HUES48 (cell line): Measurements from ENCODE around the gene INPP1.
"Not testable (repeated sequence)": the region's sequence is repeated elsewhere in the genome, so short reads cannot be mapped to it uniquely, and the experiment has no call there.

Experiments
- H3K27ac ChIP-seq: one replicate; pipeline ENCODE4 v1.7.0; 2013; ENCODE audit warnings: low read depth, low read length, inconsistent platforms
- H3K27me3 ChIP-seq: 2 replicates; pipeline ENCODE4 v1.6.1; 2013; ENCODE audit warnings: mild to moderate bottlenecking, low read length; ENCODE audit not compliant: control insufficient read depth, insufficient read depth
- H3K36me3 ChIP-seq: 2 replicates; pipeline ENCODE4 v1.6.1; 2013; ENCODE audit warnings: low read length; ENCODE audit not compliant: control insufficient read depth, insufficient read depth
- H3K4me1 ChIP-seq: 2 replicates; pipeline ENCODE4 v1.6.1; 2013; ENCODE audit warnings: mild to moderate bottlenecking, low read length; ENCODE audit not compliant: control insufficient read depth, insufficient read depth
- H3K4me3 ChIP-seq: 2 replicates; pipeline ENCODE4 v1.5.1; 2013; ENCODE audit warnings: mild to moderate bottlenecking, low read depth, low read length
- H3K9ac ChIP-seq: 2 replicates; pipeline ENCODE4 v1.6.1; 2013; ENCODE audit warnings: mild to moderate bottlenecking, low read depth, low read length, moderate library complexity
- H3K9me3 ChIP-seq: 2 replicates; pipeline ENCODE4 v1.6.1; 2013; ENCODE audit warnings: low read length; ENCODE audit not compliant: control insufficient read depth, insufficient read depth

INPP1 gene

DNA sequence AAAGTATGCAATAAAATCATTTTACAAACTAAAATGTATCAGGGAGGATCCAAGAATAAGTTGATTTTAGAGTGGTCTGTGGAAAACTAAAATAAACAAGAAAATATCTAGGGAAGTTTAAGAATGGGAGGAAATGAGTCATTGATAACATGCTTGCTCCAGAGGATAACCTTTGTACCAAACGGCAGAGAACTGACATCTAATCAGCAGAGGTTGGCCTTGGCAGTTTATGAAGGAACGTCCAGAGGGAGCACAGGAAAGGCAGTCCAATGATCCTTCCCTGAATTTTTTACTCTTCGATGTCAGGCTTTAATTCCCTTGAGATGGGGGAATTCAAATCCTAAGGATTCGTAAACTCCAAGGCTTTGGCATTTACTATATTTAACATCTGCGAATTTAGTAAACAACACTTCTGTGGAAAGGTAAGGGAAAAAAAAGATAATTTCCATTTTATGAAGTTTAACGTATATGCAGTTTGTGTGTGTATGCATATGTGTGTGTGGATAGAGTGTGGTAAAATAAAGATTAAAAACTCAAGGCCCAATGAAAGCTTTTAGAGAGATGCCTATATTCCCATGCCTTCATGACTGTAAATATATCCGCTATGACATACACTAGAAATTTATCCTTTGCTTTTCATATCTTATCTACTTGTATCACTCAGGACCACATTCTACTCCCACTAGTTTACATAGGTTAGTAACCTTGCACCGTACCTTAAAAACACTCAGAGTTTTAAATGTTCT is 8.7 kb upstream of the INPP1 start:
- Histone ChIP-seq H3K36me3 (no peaks in the 10 kb centered on the region), H3K9ac (no peak overlapping the region), H3K4me1 (no peaks in the 10 kb centered on the region), H3K9me3 (no peaks in the 10 kb centered on the region), H3K27me3 (no peaks in the 10 kb centered on the region), H3K4me3 (no peak overlapping the region), H3K27ac (peak overlapping the region; percentile 22)

DNA sequence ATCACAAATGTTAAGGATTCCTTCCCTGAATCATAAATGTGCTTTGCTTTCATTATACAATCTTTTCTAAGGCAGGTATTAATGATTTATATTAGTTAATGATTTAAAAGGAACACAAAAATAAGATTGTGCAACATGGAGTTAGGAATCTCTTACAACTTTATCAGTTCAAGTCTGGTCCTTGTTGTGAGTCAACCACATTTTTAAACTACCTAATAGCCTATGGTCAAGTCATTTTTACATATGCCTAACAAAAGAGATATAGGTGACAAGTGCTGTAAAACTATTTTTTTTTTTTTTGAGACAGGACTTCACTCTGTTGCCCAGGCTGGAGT is 8.2 kb upstream of the INPP1 start:
- H3K36me3 ChIP-seq = no peaks in the 10 kb centered on the region
- H3K9ac ChIP-seq = no peak overlapping the region
- no peaks in the 10 kb centered on the region for H3K27me3 ChIP-seq
- H3K27ac ChIP-seq = no peak overlapping the region
- no peaks in the 10 kb centered on the region for H3K9me3 ChIP-seq
- H3K4me1 ChIP-seq = no peaks in the 10 kb centered on the region
- no peak overlapping the region for H3K4me3 ChIP-seq

GRCh38 chr2:190335584-190335983 is 7.8 kb upstream of the INPP1 start:
- H3K9me3 ChIP-seq, H3K9ac ChIP-seq, H3K27me3 ChIP-seq, H3K4me3 ChIP-seq, H3K4me1 ChIP-seq, H3K36me3 ChIP-seq, H3K27ac ChIP-seq: not testable (repeated sequence)

- Histone ChIP-seq H3K4me1 (0 out of 2 replicates have a peak, but pooled peaks cover 7% of the 10 kb centered on the region), H3K27ac (no peak overlapping the region), H3K9ac (no peak overlapping the region), H3K9me3 (no peaks in the 10 kb centered on the region), H3K36me3 (no peaks in the 10 kb centered on the region), H3K27me3 (no peaks in the 10 kb centered on the region), H3K4me3 (no peak overlapping the region)
Observed at GRCh38 chr2:190336420-190336819, 7.0 kb upstream of the INPP1 start.

- H3K9me3 ChIP-seq = no peaks in the 10 kb centered on the region
- peaks cover 14% of the 10 kb centered on the region; the same call in 1 of the 2 replicates for H3K4me1 ChIP-seq
- no peak overlapping the region for H3K9ac ChIP-seq
- peaks cover 9% of the 10 kb centered on the region for H3K27me3 ChIP-seq
- H3K36me3 ChIP-seq = no peaks in the 10 kb centered on the region
- H3K4me3 ChIP-seq = no peak overlapping the region
- H3K27ac ChIP-seq = no peak overlapping the region
Observed at GRCh38 chr2:190338453-190338852, 4.9 kb upstream of the INPP1 start.

DNA sequence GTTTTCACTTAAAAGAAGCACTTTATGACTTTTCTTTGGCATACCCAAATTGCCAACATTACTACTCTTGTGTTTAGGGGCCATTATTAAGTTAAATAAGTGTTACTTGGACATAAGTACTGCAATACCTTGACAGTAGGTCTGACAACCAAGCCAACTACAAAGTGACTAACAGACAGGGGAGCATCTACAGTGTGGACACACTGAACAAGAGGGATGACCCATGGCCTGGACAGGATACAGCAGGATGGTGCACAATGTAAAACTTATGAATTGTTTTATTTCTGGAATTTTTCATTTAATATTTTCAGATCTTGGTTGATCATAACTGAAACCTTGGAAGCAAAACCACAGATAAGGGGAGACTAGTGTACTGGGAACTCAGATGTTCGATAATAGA is 4.0 kb upstream of the INPP1 start:
- no peak overlapping the region for H3K4me3 ChIP-seq
- no peak overlapping the region for H3K9ac ChIP-seq
- H3K4me1 ChIP-seq = peaks cover 14% of the 10 kb centered on the region; the same call in 1 of the 2 replicates
- no peak overlapping the region for H3K27ac ChIP-seq
- no peaks in the 10 kb centered on the region for H3K36me3 ChIP-seq
- H3K9me3 ChIP-seq = no peaks in the 10 kb centered on the region
- peaks cover 13% of the 10 kb centered on the region for H3K27me3 ChIP-seq

DNA sequence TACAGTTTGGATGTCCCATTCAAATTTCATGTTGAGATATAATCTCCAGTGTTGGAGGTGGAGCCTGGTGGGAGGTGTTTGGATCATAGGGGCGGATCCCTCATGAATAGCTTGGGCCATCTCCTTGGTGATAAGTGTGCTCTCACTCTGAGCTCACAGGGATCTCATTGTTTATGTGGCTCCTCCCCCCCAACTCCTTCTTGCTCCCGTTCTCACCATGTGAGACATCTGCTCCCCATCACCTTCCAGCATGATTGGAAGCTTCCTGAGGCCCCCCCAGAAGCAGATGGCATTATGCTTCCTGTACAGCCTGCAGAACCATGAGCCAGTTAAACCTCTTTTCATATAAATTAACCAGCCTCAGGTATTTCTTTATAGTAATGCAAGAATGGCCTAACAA is 3.0 kb upstream of the INPP1 start:
- Histone ChIP-seq H3K27me3 (peaks cover 19% of the 10 kb centered on the region), H3K36me3 (no peaks in the 10 kb centered on the region), H3K27ac (no peak overlapping the region), H3K4me3 (no peak overlapping the region), H3K4me1 (peaks cover 14% of the 10 kb centered on the region; the same call in 1 of the 2 replicates), H3K9me3 (no peaks in the 10 kb centered on the region), H3K9ac (no peak overlapping the region)

- peaks cover 19% of the 10 kb centered on the region for H3K27me3 ChIP-seq
- no peak overlapping the region for H3K9ac ChIP-seq
- H3K4me1 ChIP-seq = peaks cover 14% of the 10 kb centered on the region; the same call in 1 of the 2 replicates
Observed at GRCh38 chr2:190342611-190343010, 778 bp upstream of the INPP1 start.

GRCh38 chr2:190343089-190343535 is 277 bp upstream of the INPP1 start:
- Histone ChIP-seq H3K36me3 (no peaks in the 10 kb centered on the region), H3K9ac (no peak overlapping the region), H3K4me1 (peaks cover 14% of the 10 kb centered on the region; the same call in 1 of the 2 replicates), H3K4me3 (peak overlapping the region; percentile 65), H3K27me3 (peaks cover 19% of the 10 kb centered on the region), H3K9me3 (no peaks in the 10 kb centered on the region), H3K27ac (no peak overlapping the region)

More at GRCh38 chr2:190342611-190343010, 778 bp upstream of the INPP1 start:
- no peaks in the 10 kb centered on the region for H3K36me3 ChIP-seq
- H3K4me3 ChIP-seq = no peak overlapping the region
- no peak overlapping the region for H3K27ac ChIP-seq
- no peaks in the 10 kb centered on the region for H3K9me3 ChIP-seq

GRCh38 chr2:190344276-190344827 is 963 bp downstream of the INPP1 start:
- H3K4me1 ChIP-seq = peaks cover 14% of the 10 kb centered on the region; the same call in 1 of the 2 replicates
- no peaks in the 10 kb centered on the region for H3K9me3 ChIP-seq
- no peaks in the 10 kb centered on the region for H3K36me3 ChIP-seq
- peak overlapping the region; percentile 65 for H3K4me3 ChIP-seq
- no peak overlapping the region for H3K27ac ChIP-seq
- no peak overlapping the region for H3K9ac ChIP-seq
- H3K27me3 ChIP-seq = peaks cover 19% of the 10 kb centered on the region

DNA sequence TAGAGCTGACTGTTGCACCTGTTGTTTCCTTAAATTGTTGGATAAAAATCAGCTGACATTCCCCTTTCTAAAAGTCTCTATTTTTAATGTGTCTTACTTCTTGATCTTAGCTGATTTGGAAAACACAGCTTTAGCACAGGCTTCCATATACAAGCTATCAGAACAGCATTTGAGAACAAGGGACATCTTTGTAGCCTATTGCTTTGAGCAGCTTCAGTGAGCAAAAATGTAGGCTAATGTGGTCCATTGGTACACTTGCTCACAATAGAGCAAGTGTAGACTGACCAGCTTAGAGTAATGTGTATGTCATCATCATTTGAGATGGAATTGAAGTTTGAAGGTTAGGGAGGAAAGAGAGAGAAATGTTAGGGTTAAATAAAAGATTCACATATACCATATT is 7.0 kb downstream of the INPP1 start:
- H3K36me3 ChIP-seq = no peaks in the 10 kb centered on the region
- H3K4me3 ChIP-seq = no peak overlapping the region
- no peaks in the 10 kb centered on the region for H3K9me3 ChIP-seq
- H3K9ac ChIP-seq = no peak overlapping the region
- no peak overlapping the region for H3K27ac ChIP-seq
- no peaks in the 10 kb centered on the region for H3K4me1 ChIP-seq
- no peaks in the 10 kb centered on the region for H3K27me3 ChIP-seq
